K562 (cell line): ENCODE data around the gene LEPROT. TPM values are rescaled to one million over a fixed set of nuclear protein-coding genes. Genes with fewer than 3 reads are reported as not detected.

ENCODE experiments used
- ATAC-seq: fragments of 200-7000 bp; cut with Tn5 transposase; 3 replicates; pipeline ENCODE4 v1.9.1; 2020; ENCODE audit warnings: moderate library complexity
- BruUV-seq: library from RNA; stranded (reverse); fragments of 400-500 nt; replicated peaks from 2 replicates; lab custom pipeline; 2021; lab: Mats Ljungman, UMichigan
- CTCF ChIA-PET: fragments of 300-600 bp; formaldehyde crosslinking; extraction: SDS; loops from one replicate; lab custom pipeline; 2021; ENCODE audit warnings: low intra/inter-chr PET ratio; lab: Yijun Ruan, JAX
- POLR2A ChIA-PET: fragments of 300-600, 350-650 bp; sonication (Branson Sonifier 250); formaldehyde crosslinking; extraction: SDS; loops from one replicate; lab custom pipeline; 2021; ENCODE audit warnings: antibody characterized with exemption, inconsistent platforms; lab: Yijun Ruan, JAX
- DNase-seq, 4 experiments: peaks; one replicate each; pipeline versions ENCODE4 v3.0.0 to v3.0.0-alpha.2; 2011 to 2018; ENCODE audit warnings: low spot score in 3 of 4, mixed read lengths in 3 of 4; ENCODE audit errors: extremely low read depth in 1 of 4
- FAIRE-seq: peaks from 2 replicates; lab custom pipeline; 2011; peaks lifted over from hg19 to GRCh38; lab: Jason Lieb, UNC
- H2AFZ ChIP-seq: 2 replicates; pipeline ENCODE4 v1.6.0; 2011; ENCODE audit warnings: low read depth, low read length, control low read depth, inconsistent platforms
- H3K27ac ChIP-seq: fragments of 200-600 bp; 3 replicates; pipeline ENCODE4 v1.8.0; 2011; ENCODE audit warnings: low read depth, mild to moderate bottlenecking, control low read depth, inconsistent platforms, low read length, moderate library complexity, mixed read lengths; ENCODE audit errors: extremely low read depth
- H3K27me3 ChIP-seq, 2 experiments: fragments of 300-600 bp in 1 of 2; 2 replicates in 1 of 2; 3 replicates in 1 of 2; pipeline versions ENCODE4 v1.6.0 to v1.8.0; 2011; ENCODE audit warnings: inconsistent platforms in 2 of 2, low read length in 2 of 2, mild to moderate bottlenecking in 1 of 2, mixed read lengths in 1 of 2, moderate library complexity in 1 of 2; ENCODE audit not compliant: control insufficient read depth in 2 of 2, insufficient read depth in 2 of 2
- H3K36me3 ChIP-seq: fragments of 300-600 bp; 3 replicates; pipeline ENCODE4 v1.8.0; 2011; ENCODE audit warnings: mild to moderate bottlenecking, low read length, inconsistent platforms; ENCODE audit not compliant: control insufficient read depth, insufficient read depth
- H3K4me1 ChIP-seq, 2 experiments: fragments of 200-600 bp in 1 of 2; replicated peaks in 1 of 2; 2 replicates in 1 of 2; 3 replicates in 1 of 2; pipeline versions ENCODE4 v1.5.1 to v1.8.0; 2011; ENCODE audit warnings: inconsistent platforms in 2 of 2, low read length in 2 of 2, mild to moderate bottlenecking in 1 of 2, mixed read lengths in 1 of 2, moderate library complexity in 1 of 2; ENCODE audit not compliant: control insufficient read depth in 2 of 2, insufficient read depth in 2 of 2
- H3K4me2 ChIP-seq: 2 replicates; pipeline ENCODE4 v1.6.1; 2011; ENCODE audit warnings: low read length, control low read depth, inconsistent platforms, mixed read lengths; ENCODE audit not compliant: insufficient read depth
- H3K4me3 ChIP-seq: fragments of 200-600 bp; sonication (generic), shearing (Covaris generic); 2 replicates; pipeline ENCODE4 v1.5.1; 2016; ENCODE audit warnings: control low read depth, inconsistent platforms
- H3K79me2 ChIP-seq: fragments of 200-600 bp; 3 replicates; pipeline ENCODE4 v1.8.0; 2011; ENCODE audit warnings: low read length, inconsistent platforms; ENCODE audit not compliant: control insufficient read depth, insufficient read depth
- H3K9ac ChIP-seq, 2 experiments: 2 replicates each; pipeline versions ENCODE4 v1.6.0 to v1.6.1; 2011; ENCODE audit warnings: low read depth in 2 of 2, low read length in 2 of 2, control low read depth in 1 of 2, inconsistent platforms in 1 of 2, mild to moderate bottlenecking in 1 of 2, mixed read lengths in 1 of 2; ENCODE audit not compliant: insufficient read depth in 1 of 2
- H3K9me1 ChIP-seq: one replicate; pipeline ENCODE4 v1.6.0; 2011; ENCODE audit warnings: inconsistent platforms, mild to moderate bottlenecking, low read length, moderate library complexity; ENCODE audit not compliant: control insufficient read depth, insufficient read depth
- H3K9me3 ChIP-seq: replicated peaks from 2 replicates; pipeline ENCODE4 v1.5.1; 2011; ENCODE audit warnings: low read depth, low read length, inconsistent platforms; ENCODE audit not compliant: control insufficient read depth, insufficient read depth
- H4K20me1 ChIP-seq: replicated peaks from 2 replicates; pipeline ENCODE4 v1.6.1; 2011; ENCODE audit warnings: low read length, inconsistent platforms, mixed read lengths; ENCODE audit not compliant: control insufficient read depth, insufficient read depth
- CBX3 ChIP-seq, 2 experiments: IDR thresholded peaks; 1 replicate in 1 of 2; 2 replicates in 1 of 2; pipeline ENCODE4 v1.6.1; 2012; ENCODE audit warnings: inconsistent platforms in 2 of 2, low read length in 2 of 2, borderline replicate concordance in 1 of 2, control low read depth in 1 of 2
- GTF2E2 ChIP-seq: fragments of 200-800 bp; sonication (Bioruptor generic); IDR thresholded peaks from 2 replicates; pipeline ENCODE4 v1.6.1; 2016; ENCODE audit warnings: missing genetic modification characterization, missing compliant biosample characterization
- HDGF ChIP-seq: fragments of 450-650 bp; IDR thresholded peaks from 2 replicates; pipeline ENCODE4 v1.6.1; 2016
- KDM4B ChIP-seq, 2 experiments: fragments of 450-650 bp in 1 of 2; sonication (generic) in 1 of 2; IDR thresholded peaks; 2 replicates each; pipeline ENCODE4 v1.6.1; 2016 to 2017; ENCODE audit warnings: borderline replicate concordance in 2 of 2, antibody characterized with exemption in 1 of 2, low read depth in 1 of 2, mild to moderate bottlenecking in 1 of 2
- MEF2D ChIP-seq: conservative IDR thresholded peaks from 2 replicates; pipeline ENCODE4 v1.6.1; 2016; ENCODE audit warnings: low read depth, missing genetic modification characterization, missing compliant biosample characterization
- MGA ChIP-seq: fragments of 450-650 bp; IDR thresholded peaks from 2 replicates; pipeline ENCODE4 v1.6.1; 2016; ENCODE audit warnings: mild to moderate bottlenecking, moderate library complexity
- NFIX ChIP-seq: fragments of 250-450 bp; sonication (Bioruptor Pico); IDR thresholded peaks from 2 replicates; pipeline ENCODE4 v1.4.0; 2020; ENCODE audit warnings: low read depth, mild to moderate bottlenecking, moderate library complexity
- NFXL1 ChIP-seq: fragments of 450-650 bp; formaldehyde crosslinking; IDR thresholded peaks from 2 replicates; pipeline ENCODE4 v1.4.0; 2021; ENCODE audit warnings: mild to moderate bottlenecking
- TARDBP ChIP-seq: fragments of 450-650 bp; IDR thresholded peaks from 2 replicates; pipeline ENCODE4 v1.6.1; 2016
- TCF3 ChIP-seq: sonication (generic); formaldehyde crosslinking; IDR thresholded peaks from 2 replicates; pipeline ENCODE4 v1.4.0; 2020; ENCODE audit warnings: mild to moderate bottlenecking, missing genetic modification reagents
- ZFP1 ChIP-seq: fragments of 450-650 bp; formaldehyde crosslinking; IDR thresholded peaks from 2 replicates; pipeline ENCODE4 v1.4.0; 2020; ENCODE audit warnings: mild to moderate bottlenecking, mixed read lengths
- ZNF232 ChIP-seq: sonication (generic); formaldehyde crosslinking; IDR thresholded peaks from 2 replicates; pipeline ENCODE4 v1.8.0; 2022; ENCODE audit warnings: mild to moderate bottlenecking, missing genetic modification reagents
- ZNF384 ChIP-seq: IDR thresholded peaks from 2 replicates; pipeline ENCODE4 v1.6.1; 2012; ENCODE audit warnings: low read depth, low read length, improper control_type of control experiment
- ZNF76 ChIP-seq: fragments of 250-450 bp; sonication (Bioruptor Pico); IDR thresholded peaks from 2 replicates; pipeline ENCODE4 v1.4.0; 2020; ENCODE audit warnings: mild to moderate bottlenecking, moderate library complexity, borderline replicate concordance
- ZNF785 ChIP-seq: fragments of 250-450 bp; sonication (Bioruptor Pico); IDR thresholded peaks from 2 replicates; pipeline ENCODE4 v1.4.0; 2020; ENCODE audit warnings: mild to moderate bottlenecking
- in situ Hi-C: fragments of 300-500 bp; cut with MboI; formaldehyde crosslinking; loops from 4 replicates; pipeline ENCODE4 v1.15.0; 2018; ENCODE audit warnings: inconsistent platforms, mixed read lengths
- intact Hi-C: fragments of 100-400 bp; cut with micrococcal nuclease; formaldehyde crosslinking; loops from 2 replicates; pipeline ENCODE4 v1.14.2; 2022
- polyA plus RNA-seq, 8 experiments: library from polyadenylated mRNA; depleted of rRNA in 4 of 8; stranded (reverse) in 5 of 8; unstranded in 3 of 8; fragments of >200 nt; fragmentation: Nextera tagmentation in 2 of 8; fragmentation: Illumina TruSeq in 1 of 8; extraction: Ambion mirVana in 2 of 8; extraction: Trizol in 1 of 8; gene quantifications; 2 replicates each; pipeline versions ENCODE4 v1.2.1 to v1.2.3, GENCODE V29; 2011 to 2014; ENCODE audit warnings: inconsistent platforms in 1 of 8, missing spikeins in 1 of 8
- total RNA-seq, 7 experiments: library from RNA; depleted of rRNA in 6 of 7; stranded (reverse); fragments of >200 nt in 6 of 7; fragmentation: Illumina TruSeq in 2 of 7; extraction: Trizol in 2 of 7; gene quantifications; 2 replicates each; pipeline versions ENCODE4 v1.2.1 to v1.2.3, GENCODE V29; 2011 to 2021; ENCODE audit warnings: low replicate concordance in 1 of 7

The LEPROT gene
- total and polyA plus RNA-seq, 9 of the 15 experiments (the other 6 are each of a cell fraction or from before 2014, with no cell fraction given), result 28.1 to 97.5 (median 45.8) TPM

GRCh38 chr1:65404941-65405340, 15.5 kb upstream of the LEPROT start:
- FAIRE-seq (no peak), ATAC-seq (no peak), DNase-seq (no peak)
- CTCF ChIA-PET, result no interaction called here
- Histone ChIP-seq H2AFZ (no peak overlapping the region), H3K9me1 (no peaks in the 10 kb centered on the region), H3K27ac (no peak overlapping the region), H3K4me3 (no peak overlapping the region), H3K4me1 (no peaks in the 10 kb centered on the region; a peak in 1 of 5 replicates), H3K9ac (no peak overlapping the region), H3K36me3 (peaks cover 96% of the 10 kb centered on the region), H4K20me1 (no peaks in the 10 kb centered on the region), H3K4me2 (no peak overlapping the region), H3K27me3 (no peaks in the 10 kb centered on the region), H3K9me3 (no peaks in the 10 kb centered on the region), H3K79me2 (no peaks in the 10 kb centered on the region)
- in situ Hi-C loops, result no loop called here
- POLR2A ChIA-PET, result interaction anchor here (1.4 to 1.9 kb wide), 2 partner anchors 10 to 14 kb away, joined by 7 to 11 read pairs; no protein-coding TSS in a partner anchor
- BruUV-seq, result no TSS peak
- intact Hi-C loops, result no loop called here
- no peak for TF ChIP-seq CBX3 (IDR thresholded peaks at IDR 0.05; ENCODE audit: borderline replicate concordance in 1 of 2, low read length in 2 of 2)
- TF ChIP-seq ZNF76 (CRISPR knock-in tag), result no peak
- TF ChIP-seq MEF2D (tag), result no peak
- TF ChIP-seq ZNF384, result no peak
- no peak for TF ChIP-seq KDM4B (IDR thresholded peaks at IDR 0.05; ENCODE audit: borderline replicate concordance in 2 of 2, low read depth in 1 of 2)
- TF ChIP-seq TCF3 (CRISPR knock-in tag), result no peak
- TF ChIP-seq ZFP1 (CRISPR knock-in tag), result no peak
- no peak for TF ChIP-seq NFIX (CRISPR knock-in tag)
- no peak for TF ChIP-seq MGA
- TF ChIP-seq NFXL1 (CRISPR knock-in tag), result no peak
- TF ChIP-seq GTF2E2 (tag), result no peak
- TF ChIP-seq TARDBP, result no peak
- no peak for TF ChIP-seq HDGF
- no peak for TF ChIP-seq ZNF232 (CRISPR knock-in tag)
- no peak for TF ChIP-seq ZNF785 (CRISPR knock-in tag)
